ES-I3 (cell line): ENCODE measurements around the gene MARCO.

Experiments
- H3K36me3 ChIP-seq: 2 replicates; pipeline ENCODE4 v1.6.1; 2013; ENCODE audit warnings: mild to moderate bottlenecking, low read length, control low read depth, moderate library complexity; ENCODE audit not compliant: insufficient read depth
- H3K4me1 ChIP-seq: 2 replicates; pipeline ENCODE4 v1.6.1; 2013; ENCODE audit warnings: mild to moderate bottlenecking, control low read depth, low read length; ENCODE audit not compliant: insufficient read depth
- H3K9ac ChIP-seq: 2 replicates; pipeline ENCODE4 v1.6.1; 2013; ENCODE audit warnings: low read depth, mild to moderate bottlenecking, low read length, moderate library complexity
- H3K9me3 ChIP-seq: 2 replicates; pipeline ENCODE4 v1.6.1; 2013; ENCODE audit warnings: mild to moderate bottlenecking, low read length, moderate library complexity; ENCODE audit not compliant: control insufficient read depth, insufficient read depth

MARCO gene

GRCh38 chr2:118973542-118973951 lies 31.6 kb downstream of the MARCO start:
- no peak overlapping the region for H3K9ac ChIP-seq
- no peaks in the 10 kb centered on the region for H3K4me1 ChIP-seq
- H3K36me3 ChIP-seq = no peaks in the 10 kb centered on the region
- H3K9me3 ChIP-seq = no peaks in the 10 kb centered on the region

- H3K4me1 ChIP-seq = no peaks in the 10 kb centered on the region
- H3K36me3 ChIP-seq = no peaks in the 10 kb centered on the region
- no peaks in the 10 kb centered on the region for H3K9me3 ChIP-seq
- H3K9ac ChIP-seq = no peak overlapping the region
These were observed 32.4 kb downstream of the MARCO start for GRCh38 chr2:118974103-118974993.

GRCh38 chr2:118975133-118975532 lies 33.1 kb downstream of the MARCO start:
- no peaks in the 10 kb centered on the region for H3K36me3 ChIP-seq
- H3K9ac ChIP-seq = no peak overlapping the region
- no peaks in the 10 kb centered on the region for H3K9me3 ChIP-seq
- H3K4me1 ChIP-seq = no peaks in the 10 kb centered on the region

- H3K9me3 ChIP-seq = no peaks in the 10 kb centered on the region
- H3K36me3 ChIP-seq = no peaks in the 10 kb centered on the region
- no peak overlapping the region for H3K9ac ChIP-seq
- no peaks in the 10 kb centered on the region for H3K4me1 ChIP-seq
These were observed 36.1 kb downstream of the MARCO start for GRCh38 chr2:118978064-118978463.

- Histone ChIP-seq H3K4me1 (no peaks in the 10 kb centered on the region), H3K9me3 (no peaks in the 10 kb centered on the region), H3K9ac (no peak overlapping the region), H3K36me3 (no peaks in the 10 kb centered on the region)
These were observed 37.3 kb downstream of the MARCO start for GRCh38 chr2:118979152-118979861.

GRCh38 chr2:118980022-118980421 lies 38.0 kb downstream of the MARCO start:
- Histone ChIP-seq H3K9me3 (no peaks in the 10 kb centered on the region), H3K9ac (no peak overlapping the region), H3K36me3 (no peaks in the 10 kb centered on the region), H3K4me1 (no peaks in the 10 kb centered on the region)

- Histone ChIP-seq H3K36me3 (no peaks in the 10 kb centered on the region), H3K9me3 (no peaks in the 10 kb centered on the region), H3K4me1 (no peaks in the 10 kb centered on the region), H3K9ac (no peak overlapping the region)
These were observed 38.6 kb downstream of the MARCO start for GRCh38 chr2:118980573-118980972.

- H3K36me3 ChIP-seq = no peaks in the 10 kb centered on the region
- no peaks in the 10 kb centered on the region for H3K4me1 ChIP-seq
- H3K9ac ChIP-seq = no peak overlapping the region
- H3K9me3 ChIP-seq = no peaks in the 10 kb centered on the region
These were observed 39.6 kb downstream of the MARCO start for GRCh38 chr2:118981632-118982031.

- Histone ChIP-seq H3K9me3 (no peaks in the 10 kb centered on the region), H3K9ac (no peak overlapping the region), H3K36me3 (no peaks in the 10 kb centered on the region), H3K4me1 (no peaks in the 10 kb centered on the region)
These were observed 40.0 kb downstream of the MARCO start for GRCh38 chr2:118982039-118982438.

- H3K4me1 ChIP-seq = no peaks in the 10 kb centered on the region
- H3K36me3 ChIP-seq = no peaks in the 10 kb centered on the region
- no peak overlapping the region for H3K9ac ChIP-seq
- no peaks in the 10 kb centered on the region for H3K9me3 ChIP-seq
These were observed 41.1 kb downstream of the MARCO start for GRCh38 chr2:118983133-118983532.

GRCh38 chr2:118983915-118984314 lies 41.9 kb downstream of the MARCO start:
- H3K4me1 ChIP-seq = no peaks in the 10 kb centered on the region
- no peaks in the 10 kb centered on the region for H3K9me3 ChIP-seq
- H3K9ac ChIP-seq = no peak overlapping the region
- H3K36me3 ChIP-seq = no peaks in the 10 kb centered on the region

- Histone ChIP-seq H3K9me3 (no peaks in the 10 kb centered on the region), H3K4me1 (no peaks in the 10 kb centered on the region), H3K36me3 (no peaks in the 10 kb centered on the region), H3K9ac (no peak overlapping the region)
These were observed 44.7 kb downstream of the MARCO start for GRCh38 chr2:118986738-118987137.

GRCh38 chr2:118987886-118988285 lies 45.9 kb downstream of the MARCO start:
- H3K36me3 ChIP-seq = no peaks in the 10 kb centered on the region
- H3K9me3 ChIP-seq = no peaks in the 10 kb centered on the region
- H3K4me1 ChIP-seq = no peaks in the 10 kb centered on the region
- H3K9ac ChIP-seq = no peak overlapping the region

GRCh38 chr2:118988706-118989105 lies 46.7 kb downstream of the MARCO start:
- no peaks in the 10 kb centered on the region for H3K36me3 ChIP-seq
- H3K9me3 ChIP-seq = no peaks in the 10 kb centered on the region
- H3K9ac ChIP-seq = no peak overlapping the region
- H3K4me1 ChIP-seq = no peaks in the 10 kb centered on the region

GRCh38 chr2:118989481-118989880 lies 47.5 kb downstream of the MARCO start:
- Histone ChIP-seq H3K4me1 (no peaks in the 10 kb centered on the region), H3K9me3 (no peaks in the 10 kb centered on the region), H3K36me3 (no peaks in the 10 kb centered on the region), H3K9ac (no peak overlapping the region)
